ENCODE results near the gene ZFYVE9.
"Not testable (repeated sequence)": the region's sequence is repeated elsewhere in the genome, so short reads cannot be mapped to it uniquely, and the experiment has no call there.

Gene ZFYVE9, protein sequence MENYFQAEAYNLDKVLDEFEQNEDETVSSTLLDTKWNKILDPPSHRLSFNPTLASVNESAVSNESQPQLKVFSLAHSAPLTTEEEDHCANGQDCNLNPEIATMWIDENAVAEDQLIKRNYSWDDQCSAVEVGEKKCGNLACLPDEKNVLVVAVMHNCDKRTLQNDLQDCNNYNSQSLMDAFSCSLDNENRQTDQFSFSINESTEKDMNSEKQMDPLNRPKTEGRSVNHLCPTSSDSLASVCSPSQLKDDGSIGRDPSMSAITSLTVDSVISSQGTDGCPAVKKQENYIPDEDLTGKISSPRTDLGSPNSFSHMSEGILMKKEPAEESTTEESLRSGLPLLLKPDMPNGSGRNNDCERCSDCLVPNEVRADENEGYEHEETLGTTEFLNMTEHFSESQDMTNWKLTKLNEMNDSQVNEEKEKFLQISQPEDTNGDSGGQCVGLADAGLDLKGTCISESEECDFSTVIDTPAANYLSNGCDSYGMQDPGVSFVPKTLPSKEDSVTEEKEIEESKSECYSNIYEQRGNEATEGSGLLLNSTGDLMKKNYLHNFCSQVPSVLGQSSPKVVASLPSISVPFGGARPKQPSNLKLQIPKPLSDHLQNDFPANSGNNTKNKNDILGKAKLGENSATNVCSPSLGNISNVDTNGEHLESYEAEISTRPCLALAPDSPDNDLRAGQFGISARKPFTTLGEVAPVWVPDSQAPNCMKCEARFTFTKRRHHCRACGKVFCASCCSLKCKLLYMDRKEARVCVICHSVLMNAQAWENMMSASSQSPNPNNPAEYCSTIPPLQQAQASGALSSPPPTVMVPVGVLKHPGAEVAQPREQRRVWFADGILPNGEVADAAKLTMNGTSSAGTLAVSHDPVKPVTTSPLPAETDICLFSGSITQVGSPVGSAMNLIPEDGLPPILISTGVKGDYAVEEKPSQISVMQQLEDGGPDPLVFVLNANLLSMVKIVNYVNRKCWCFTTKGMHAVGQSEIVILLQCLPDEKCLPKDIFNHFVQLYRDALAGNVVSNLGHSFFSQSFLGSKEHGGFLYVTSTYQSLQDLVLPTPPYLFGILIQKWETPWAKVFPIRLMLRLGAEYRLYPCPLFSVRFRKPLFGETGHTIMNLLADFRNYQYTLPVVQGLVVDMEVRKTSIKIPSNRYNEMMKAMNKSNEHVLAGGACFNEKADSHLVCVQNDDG (N-terminal part only)

DNA sequence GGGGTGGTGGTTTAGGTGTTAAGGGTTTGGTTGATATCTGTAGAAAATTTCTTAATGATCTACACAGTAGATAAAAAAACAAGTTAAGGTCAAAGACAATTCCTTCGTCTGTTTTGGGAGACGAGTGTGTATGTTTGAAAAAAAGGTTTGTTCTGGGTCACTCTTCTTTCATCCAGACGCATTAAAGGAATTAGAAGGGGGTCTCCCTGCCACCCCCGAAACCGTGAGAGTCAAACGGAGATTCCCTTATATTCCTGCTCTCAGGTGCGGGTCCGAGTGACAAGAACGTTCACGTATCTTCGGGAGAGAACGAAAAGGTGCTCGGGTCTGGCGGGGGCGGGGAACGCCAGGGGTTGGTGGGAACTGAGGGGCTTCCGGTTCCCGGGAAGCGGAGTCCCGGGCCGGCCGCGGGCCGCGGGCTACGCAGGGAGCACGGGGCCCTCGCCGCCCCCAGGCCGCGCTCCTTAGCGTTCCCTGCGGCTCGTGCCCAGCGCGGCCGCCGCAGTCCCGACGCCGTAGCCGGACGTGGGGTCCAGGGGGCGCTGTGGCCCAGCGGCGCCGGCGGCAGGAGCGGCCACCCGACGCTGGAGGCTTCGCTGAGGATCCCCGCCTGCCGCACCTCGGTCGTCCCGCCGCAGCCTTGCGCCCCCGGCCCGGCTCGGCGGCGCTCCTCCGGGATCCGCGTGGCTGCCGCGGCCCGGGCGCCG, at the start of gene ZFYVE9:
TSS of gene ZFYVE9 (plus strand) at position 577 of the 707 bp plus-strand sequence. CDS start 91,118 bp downstream, outside the sequence.
- peak; percentile 31 for DNase-seq (ENCODE audit: low read depth)

DNA sequence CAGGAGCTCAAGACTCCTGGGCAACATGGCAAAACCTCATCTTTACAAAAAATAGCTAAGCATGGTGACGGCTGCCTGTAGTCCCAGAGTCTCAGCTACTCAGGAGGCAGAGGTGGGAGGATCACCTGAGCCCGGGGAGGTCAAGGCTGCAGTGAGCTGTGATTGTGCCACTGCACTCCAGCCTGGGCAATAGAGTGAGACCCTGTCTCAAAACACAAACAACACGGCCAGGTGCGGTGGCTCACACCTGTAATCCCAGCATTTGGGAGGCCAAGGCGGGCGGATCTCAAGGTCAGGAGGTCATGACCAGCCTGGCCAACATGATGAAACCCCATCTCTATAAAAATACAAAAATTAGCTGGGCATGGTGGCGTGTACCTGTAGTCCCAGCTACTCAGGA, 47.6 kb upstream of the ZFYVE9 start:
- DNase-seq (ENCODE audit: low read depth) = not testable (repeated sequence)

DNA sequence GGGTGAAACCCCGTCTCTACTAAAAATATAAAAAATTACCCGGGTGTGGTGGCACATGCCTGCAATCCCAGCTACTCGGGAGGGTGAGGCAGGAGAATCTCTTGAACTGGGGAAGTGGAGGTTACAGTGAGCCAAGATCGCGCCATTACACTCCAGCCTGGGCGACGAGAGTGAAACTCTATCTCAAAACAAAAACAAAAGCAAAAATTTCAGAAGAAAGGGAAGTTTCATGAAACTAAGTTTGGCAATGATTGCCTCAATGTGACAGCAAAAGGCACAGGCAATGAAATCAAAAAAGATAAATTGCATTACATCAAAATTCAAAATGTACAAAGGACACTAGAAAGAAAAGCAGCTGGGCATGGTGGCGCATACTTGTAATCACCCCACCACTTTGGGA, 45.7 kb upstream of the ZFYVE9 start:
- DNase-seq (ENCODE audit: low read depth) = no peak

DNA sequence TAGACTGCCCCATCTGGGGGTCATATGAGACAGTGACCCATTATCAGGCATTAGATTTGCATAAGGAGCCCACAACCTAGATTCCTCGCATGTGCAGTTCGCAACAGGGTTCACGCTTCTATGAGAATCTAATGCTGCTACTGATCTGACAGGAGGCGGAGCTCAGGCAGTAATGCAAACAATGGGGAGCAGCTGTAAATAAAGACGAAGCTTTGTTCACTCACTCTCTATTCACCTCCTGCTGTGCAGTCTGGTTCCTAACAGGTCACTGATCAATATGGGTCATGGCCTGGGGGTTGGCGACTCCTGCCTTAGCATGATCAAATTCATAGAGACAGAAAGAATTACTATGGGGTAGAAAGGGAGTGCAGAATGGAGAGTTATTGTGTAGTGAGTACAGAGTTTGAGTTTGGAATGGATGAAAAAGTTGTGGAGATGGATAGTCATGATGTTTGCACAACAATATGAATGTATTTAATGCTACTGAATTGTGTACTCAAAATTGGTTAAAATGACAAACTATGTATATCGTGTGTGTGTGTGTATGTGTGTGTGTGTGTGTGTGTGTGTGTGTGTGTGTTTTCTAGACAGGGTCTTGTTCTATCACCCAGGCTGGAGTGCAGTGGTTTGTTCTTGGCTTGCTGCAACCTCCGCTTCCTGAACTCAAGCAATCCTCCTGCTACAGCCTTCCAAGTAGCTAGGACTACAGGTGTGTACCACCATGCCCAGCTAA, 43.6 kb upstream of the ZFYVE9 start:
- DNase-seq (ENCODE audit: low read depth) = no peak

DNA sequence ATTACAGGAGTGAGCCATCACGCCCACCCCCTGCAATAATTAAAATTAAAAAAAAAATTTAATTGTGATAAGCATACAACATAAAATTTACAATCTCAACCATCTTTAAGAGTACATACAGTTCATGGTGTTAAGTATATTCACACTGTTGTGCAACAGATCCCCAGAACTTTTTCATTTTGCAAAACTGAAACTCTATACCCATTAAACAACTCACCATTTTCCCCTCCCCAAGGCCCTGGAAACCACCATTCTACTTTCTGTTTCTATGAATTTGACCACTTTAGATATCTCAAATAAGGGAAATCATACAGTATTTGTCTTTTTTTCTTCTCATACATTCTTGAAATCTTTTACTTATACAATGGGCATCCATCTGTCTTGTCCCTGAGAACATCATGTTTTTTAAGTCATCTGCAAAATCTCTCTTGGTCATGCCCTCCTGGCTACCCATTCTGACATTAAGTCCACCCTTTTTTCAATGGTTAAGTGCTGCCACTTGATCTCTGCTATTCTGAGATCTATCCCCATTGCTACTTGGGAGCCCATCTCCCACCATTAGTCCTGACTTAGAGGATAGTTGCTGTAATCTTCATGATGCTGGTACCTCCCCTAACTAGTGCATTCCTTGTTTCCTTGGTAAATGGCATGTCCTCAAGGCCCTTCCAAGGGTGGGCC, 39.4 kb upstream of the ZFYVE9 start:
- no peak for DNase-seq (ENCODE audit: low read depth)

DNA sequence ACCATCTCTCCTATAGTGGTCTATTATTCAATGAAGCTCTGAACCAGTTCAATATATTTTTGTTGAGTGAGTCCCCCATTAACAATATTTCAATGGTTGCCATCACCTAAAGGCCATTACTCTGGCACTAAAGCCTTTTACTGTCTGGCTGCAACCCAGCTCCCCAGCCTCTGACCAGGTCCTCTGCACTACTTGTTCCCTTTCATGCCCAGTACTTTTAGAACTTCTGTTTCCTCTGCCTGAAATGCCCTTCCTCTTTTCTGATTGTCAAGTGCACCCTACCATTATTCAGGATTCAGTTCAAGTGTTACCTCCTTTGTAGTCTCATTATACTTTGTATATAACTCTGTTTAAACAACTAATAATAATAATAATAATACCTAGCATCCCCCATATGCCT, 30.4 kb upstream of the ZFYVE9 start:
- no peak for DNase-seq (ENCODE audit: low read depth)

DNA sequence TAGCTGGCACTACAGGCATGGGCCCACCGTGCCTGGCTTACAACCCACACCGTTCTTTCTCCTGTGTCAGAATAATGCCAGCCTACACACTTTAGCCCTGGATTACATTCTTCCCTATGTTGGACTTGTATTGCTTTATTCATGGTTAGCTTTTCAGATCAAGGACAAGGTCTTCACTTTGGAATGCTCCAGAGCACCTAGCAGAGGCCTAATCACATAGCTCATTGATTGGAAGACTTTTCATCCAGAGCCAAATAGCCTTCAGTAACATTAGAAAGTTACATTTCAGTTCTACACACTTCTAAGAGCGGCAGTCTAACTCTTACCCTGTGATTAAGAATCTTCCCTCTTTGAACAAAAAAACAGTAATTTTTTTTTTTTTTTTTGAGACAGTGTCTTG, 29.4 kb upstream of the ZFYVE9 start:
- no peak for DNase-seq (ENCODE audit: low read depth)

DNA sequence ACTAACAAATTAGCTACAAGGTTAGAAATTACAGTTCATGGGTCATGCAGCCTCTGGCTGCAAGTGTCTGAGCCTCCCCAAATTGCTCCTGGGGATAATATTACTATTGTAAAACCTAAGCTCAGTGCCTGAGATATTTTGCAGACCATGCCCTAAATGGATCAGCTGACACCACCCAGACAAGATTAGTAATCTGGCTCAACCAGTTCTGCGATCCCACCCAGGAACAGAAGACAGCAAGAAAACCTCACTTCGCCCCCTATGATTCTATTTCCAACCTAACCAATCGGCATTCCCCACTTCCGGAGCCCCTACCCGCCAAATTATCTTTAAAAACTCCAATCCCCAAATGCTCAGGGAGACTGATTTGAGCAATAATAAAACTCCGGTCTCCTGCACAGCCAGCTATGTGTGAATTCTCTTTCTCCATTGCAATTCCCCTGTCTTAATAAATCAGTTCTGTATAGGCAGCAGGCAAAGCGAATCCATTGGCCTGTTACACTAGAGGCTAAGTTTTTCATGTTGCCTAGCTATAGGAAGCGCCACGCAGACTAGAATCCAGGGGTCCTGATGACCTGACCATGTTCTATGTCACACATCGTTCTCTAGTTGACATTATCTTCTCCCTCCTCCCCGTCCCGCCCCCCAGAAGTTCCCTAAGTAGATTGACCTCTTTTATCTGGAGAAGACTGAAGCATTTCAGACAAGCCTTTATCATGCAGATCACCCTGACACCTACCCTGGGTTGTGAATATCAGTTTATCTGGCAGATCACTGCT, 22.4 kb upstream of the ZFYVE9 start:
- DNase-seq (ENCODE audit: low read depth) = no peak

DNA sequence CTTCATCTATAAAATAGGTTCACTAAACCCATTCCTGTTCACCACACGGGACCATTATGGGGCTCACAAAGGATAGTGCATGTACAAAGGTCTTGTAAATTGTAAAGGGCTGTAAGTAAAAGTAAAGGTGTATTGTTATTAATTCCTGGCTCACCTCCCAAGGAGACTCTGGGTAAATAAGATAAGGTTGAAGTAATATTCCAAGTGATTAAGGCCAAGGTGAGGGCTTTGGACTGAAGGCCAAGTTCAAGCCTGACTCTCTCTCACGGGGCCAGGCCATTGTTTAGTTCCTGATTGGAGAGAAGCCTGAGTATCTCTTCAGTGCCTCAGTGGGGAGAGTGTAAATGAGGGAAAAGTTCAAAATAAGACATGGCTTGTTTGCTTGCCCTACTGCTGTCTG, 19.5 kb upstream of the ZFYVE9 start:
- no peak for DNase-seq (ENCODE audit: low read depth)

DNA sequence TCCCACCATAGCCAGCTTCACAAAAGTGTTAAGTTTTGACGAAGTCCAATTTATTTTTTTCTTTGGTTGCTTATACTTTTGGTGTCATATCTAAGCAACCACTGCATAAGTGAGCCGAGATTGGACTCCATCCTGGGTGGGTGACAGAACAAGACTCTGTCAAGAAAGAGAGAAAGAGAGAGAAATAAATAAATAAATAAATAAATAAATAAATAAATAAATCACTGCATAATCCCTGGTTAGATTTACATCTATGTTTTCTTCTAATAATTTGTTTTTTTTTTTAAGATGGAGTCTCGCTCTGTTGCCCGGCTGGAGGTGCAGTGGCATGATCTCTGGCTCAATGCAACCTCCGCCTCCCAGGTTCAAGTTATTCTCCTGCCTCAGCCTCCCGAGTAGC, 18.3 kb upstream of the ZFYVE9 start:
- DNase-seq (ENCODE audit: low read depth) = no peak

DNA sequence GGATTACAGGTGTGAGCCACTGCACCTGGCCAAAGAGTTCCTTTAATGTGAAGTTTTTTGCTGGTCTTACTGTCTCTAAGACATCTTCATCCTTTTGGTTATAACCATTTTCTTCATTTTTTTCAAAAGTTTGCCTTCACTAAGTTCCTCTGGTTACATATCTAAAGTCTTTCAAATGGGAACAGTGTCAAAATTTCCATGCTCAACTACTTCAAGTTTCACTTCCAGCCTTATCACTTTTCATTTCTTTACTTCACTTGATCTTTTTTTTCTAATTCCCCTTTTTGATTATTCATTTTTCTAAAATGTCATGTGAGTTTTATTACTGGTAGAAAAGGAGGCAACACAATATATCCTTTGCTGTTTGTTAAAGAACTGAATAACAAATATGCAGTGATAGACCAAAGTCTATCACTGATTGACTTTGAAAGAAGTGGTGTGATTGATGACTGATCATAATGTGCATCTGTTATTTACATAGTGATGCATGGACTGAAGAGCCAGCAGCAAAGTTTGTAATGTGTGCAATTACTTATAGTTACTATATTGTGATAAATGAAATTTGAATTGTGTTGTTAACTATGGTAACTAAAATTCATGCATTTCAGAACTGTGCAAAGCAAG, 16.0 kb upstream of the ZFYVE9 start:
- no peak for DNase-seq (ENCODE audit: low read depth)

DNA sequence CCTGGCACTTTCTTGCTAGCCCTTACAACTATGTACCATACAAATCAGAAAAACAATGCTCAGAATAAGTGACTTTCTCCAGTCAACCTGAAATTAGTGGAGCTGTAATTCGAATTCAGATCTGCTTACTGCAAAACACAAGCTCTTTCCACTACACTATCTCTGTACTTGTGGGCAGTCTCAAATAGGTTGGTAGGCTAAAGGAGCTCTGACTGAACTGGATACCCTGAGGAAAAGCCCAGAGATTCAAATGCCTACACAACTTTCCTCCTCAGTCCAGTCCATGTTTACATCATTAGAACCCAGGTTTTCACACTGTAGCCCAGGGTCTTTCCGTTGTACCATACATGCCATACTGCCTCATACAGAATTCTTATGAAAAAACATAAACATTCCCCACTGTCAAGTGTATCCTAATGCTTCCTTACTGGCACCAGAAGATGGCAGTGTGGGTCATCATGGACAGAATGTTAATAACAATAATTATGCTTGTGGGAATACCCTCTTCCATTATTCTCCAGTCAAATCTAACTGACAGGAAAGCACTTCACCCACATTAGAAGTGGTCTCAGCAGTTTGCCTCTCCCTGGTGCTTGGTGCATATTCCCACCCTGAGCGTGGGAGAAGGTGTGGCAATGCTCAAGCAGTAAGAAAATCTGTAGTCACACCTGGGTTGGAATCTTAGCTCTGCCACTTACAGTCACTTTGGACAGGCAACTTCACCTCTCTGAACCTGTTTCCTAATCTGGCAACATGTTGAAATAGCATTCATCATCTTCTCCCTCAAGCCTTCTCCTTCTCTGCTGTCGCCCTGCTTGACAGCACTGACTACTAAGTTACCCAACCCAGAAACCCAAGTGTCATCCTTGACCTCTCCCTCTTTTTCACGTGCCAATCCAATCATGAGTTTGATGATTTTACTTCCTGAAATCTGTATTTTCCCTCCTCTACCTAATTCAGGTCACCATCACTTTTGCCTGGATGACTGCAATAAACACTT, 14.4 kb upstream of the ZFYVE9 start:
- no peak for DNase-seq (ENCODE audit: low read depth)

DNA sequence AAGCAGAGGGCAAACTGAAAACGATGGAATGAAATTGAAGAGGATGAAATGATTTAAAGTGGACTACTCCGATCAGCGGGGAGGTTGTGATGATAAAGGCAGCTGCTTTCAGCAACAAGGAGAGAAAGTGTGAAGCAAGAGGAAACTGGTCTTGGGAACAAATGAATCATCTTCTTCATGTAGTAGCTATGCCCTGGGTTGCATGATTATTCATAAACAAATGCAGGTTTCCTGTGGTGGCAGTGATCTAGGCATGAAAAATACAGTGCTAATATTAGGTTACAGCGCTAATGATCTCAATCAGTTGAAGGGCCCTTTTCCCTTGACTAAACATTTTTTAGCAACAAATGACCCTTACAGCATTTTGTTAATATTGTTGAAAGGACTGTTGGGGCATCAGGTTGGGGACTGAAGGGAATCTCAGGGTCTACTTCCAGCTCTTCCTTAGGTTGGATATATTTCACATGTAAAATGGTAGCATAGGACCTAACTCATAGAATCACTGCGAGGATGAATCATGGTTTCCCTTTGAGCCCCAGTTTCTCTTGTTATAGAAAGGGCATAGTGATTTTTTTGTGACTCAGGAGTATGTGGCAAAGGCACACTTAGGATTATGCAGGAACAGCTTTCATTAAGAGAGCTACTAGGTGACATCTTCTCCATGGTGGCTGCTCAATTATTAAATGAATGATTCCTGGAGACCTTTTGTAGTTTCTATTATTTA, 1.9 kb upstream of the ZFYVE9 start:
- no peak for DNase-seq (ENCODE audit: low read depth)

DNA sequence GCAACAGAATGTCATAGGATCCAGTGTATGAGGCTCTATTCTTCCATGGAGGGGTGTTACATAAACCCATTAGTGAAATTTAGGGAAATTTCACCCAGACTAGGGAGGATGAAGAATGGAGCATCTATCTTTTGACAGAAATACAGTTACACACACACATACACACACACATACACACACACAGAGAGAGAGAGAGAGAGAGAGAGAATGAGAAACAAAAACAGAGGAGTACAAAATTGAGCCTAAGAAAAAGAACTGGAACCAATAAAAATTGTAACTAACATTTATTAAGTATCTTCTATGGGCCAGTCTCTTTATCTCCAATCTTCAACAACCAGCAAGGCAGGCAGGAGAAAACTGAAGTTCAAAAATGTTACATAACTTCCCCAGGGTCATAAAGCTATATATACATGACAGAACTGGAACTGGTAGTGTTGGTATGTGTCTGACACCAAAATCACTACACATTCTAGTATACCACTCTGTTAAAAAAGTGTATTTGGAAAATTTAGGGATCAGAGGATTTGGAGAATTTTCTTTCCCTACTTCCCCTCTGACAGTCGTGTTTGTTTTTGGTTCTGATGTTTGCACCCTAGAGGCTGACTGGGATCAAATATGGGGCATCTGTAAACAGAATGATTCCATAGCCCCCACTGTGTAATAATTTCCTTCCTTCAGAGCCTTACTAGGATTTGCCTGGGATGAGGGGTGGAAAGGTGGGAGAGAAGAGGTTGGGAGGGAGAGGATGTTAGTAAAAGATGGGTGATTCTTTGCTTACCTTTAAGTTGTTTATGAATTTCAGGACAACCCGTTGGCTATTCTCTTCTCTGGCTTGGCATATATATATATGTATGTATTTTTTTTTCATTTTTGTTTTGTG, 1.0 kb upstream of the ZFYVE9 start:
- DNase-seq (ENCODE audit: low read depth) = no peak

DNA sequence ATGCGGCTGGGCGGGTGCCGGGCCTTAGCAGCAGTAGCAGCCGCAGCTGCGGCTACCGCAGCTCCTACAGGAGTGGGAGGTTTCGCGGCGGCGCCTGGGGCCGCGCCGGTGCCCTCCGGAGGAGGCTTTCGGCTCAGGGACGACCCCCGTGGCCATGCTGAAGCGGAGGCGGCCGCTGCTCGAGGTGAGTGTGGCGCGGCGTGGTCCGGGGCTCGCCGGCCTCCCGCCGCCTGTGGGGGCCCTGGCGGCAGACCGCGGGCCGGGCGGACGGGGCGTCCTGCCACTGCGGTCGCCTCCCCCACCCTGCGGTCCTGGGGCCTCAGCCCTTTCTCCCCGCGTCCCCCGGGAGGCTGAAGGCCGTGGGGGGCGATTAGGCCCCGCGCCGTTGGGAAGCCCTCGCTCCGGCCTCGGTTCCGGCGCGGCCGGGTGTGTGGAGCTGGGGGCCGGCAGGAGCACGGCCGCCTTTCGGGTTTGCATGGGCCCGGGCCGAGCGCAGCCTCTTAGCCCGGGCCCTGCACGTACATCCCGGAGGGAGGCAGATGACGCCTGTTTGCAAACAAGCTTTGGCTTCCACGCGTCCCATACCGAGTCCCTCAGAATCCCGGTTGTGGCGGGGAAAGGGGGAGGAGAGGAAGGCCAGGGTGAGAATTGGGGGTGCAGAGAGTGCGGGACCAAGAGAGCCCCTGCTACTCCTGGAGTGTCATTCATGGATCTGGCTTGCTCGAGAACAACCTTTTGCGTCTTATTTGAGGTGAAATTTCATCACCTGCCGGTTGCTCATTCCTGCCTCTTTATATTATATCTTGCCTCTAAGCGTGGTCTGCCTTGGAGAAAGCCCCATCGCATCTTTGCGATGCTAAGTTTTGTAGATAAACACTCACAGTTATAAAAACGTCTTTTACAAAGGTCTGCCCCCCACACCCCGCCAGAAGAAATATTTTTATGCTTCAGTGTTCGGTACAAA, 613 bp downstream of the ZFYVE9 start:
- no peak for DNase-seq (ENCODE audit: low read depth)
